Measurements from ENCODE around the gene R3HDM2.

- no peak for TF ChIP-seq CTCF (IDR thresholded peaks at IDR 0.05)
- TF ChIP-seq EP300 (IDR thresholded peaks at IDR 0.05) = no peak
- TF ChIP-seq POLR2A (IDR thresholded peaks at IDR 0.05; ENCODE audit: low read depth) = no peak
- TF ChIP-seq POLR2AphosphoS5 (IDR thresholded peaks at IDR 0.05) = no peak
These were observed 31.0 kb upstream of the R3HDM2 start for GRCh38 chr12:57461917-57462250.

Data from esophagus muscularis mucosa (tissue), 4 donors.